Erythroblast (primary cell): ENCODE data around the gene PPARG.

Experiments used
- DNase-seq, 2 experiments: peaks; one replicate each; lab custom pipeline; 2025; lab: John Stamatoyannopoulos, UW
- GATA1 ChIP-seq: IDR thresholded peaks from 2 replicates; pipeline ENCODE4 v1.6.1; 2011; ENCODE audit warnings: low read depth, mild to moderate bottlenecking, control low read depth, low read length, moderate library complexity
- POLR2A ChIP-seq: IDR thresholded peaks from 2 replicates; pipeline ENCODE4 v1.6.1; 2011; ENCODE audit warnings: mild to moderate bottlenecking, low read length

The PPARG gene

GRCh38 chr3:12352755-12353154 lies 63.9 kb downstream of the PPARG start:
- DNase-seq: no peak
- TF ChIP-seq POLR2A (no peak), GATA1 (no peak)

GRCh38 chr3:12353796-12354525 lies 65.1 kb downstream of the PPARG start:
- no peak for TF ChIP-seq POLR2A
- no peak for TF ChIP-seq GATA1
- DNase-seq: no peak

GRCh38 chr3:12356175-12356574 lies 67.3 kb downstream of the PPARG start:
- DNase-seq: no peak
- TF ChIP-seq GATA1 (no peak), POLR2A (no peak)

GRCh38 chr3:12356996-12357395 lies 68.1 kb downstream of the PPARG start:
- DNase-seq: no peak
- TF ChIP-seq POLR2A (no peak), GATA1 (no peak)

GRCh38 chr3:12357456-12357855 lies 68.6 kb downstream of the PPARG start:
- no peak for DNase-seq
- no peak for TF ChIP-seq POLR2A
- TF ChIP-seq GATA1: no peak

- no peak for TF ChIP-seq POLR2A
- no peak for TF ChIP-seq GATA1
- DNase-seq: no peak
These were observed 74.7 kb downstream of the PPARG start for GRCh38 chr3:12363397-12364195.

- DNase-seq: no peak
- no peak for TF ChIP-seq POLR2A
- TF ChIP-seq GATA1: no peak
These were observed 78.5 kb downstream of the PPARG start for GRCh38 chr3:12367346-12367745.

- no peak for TF ChIP-seq POLR2A
- TF ChIP-seq GATA1: no peak
- DNase-seq: no peak
These were observed 80.2 kb downstream of the PPARG start for GRCh38 chr3:12369029-12369428.

- no peak for DNase-seq
These were observed 80.7 kb downstream of the PPARG start for GRCh38 chr3:12369598-12369997.

GRCh38 chr3:12370758-12371157 lies 81.9 kb downstream of the PPARG start:
- no peak for DNase-seq
- TF ChIP-seq POLR2A: no peak
- TF ChIP-seq GATA1: no peak

More at GRCh38 chr3:12369598-12369997, 80.7 kb downstream of the PPARG start:
- TF ChIP-seq POLR2A: no peak
- TF ChIP-seq GATA1: no peak

- DNase-seq: no peak
These were observed 82.8 kb downstream of the PPARG start for GRCh38 chr3:12371525-12372140.

GRCh38 chr3:12372741-12373280 lies 83.9 kb downstream of the PPARG start:
- no peak for DNase-seq
- TF ChIP-seq GATA1: no peak
- TF ChIP-seq POLR2A: no peak

More at GRCh38 chr3:12371525-12372140, 82.8 kb downstream of the PPARG start:
- TF ChIP-seq POLR2A (no peak), GATA1 (no peak)

- no peak for TF ChIP-seq GATA1
- TF ChIP-seq POLR2A: no peak
- no peak for DNase-seq
These were observed 86.7 kb downstream of the PPARG start for GRCh38 chr3:12375572-12375971.
